C4-2B (cell line): ENCODE measurements around the gene B3GNT9.

Experiments used
- H3K27ac ChIP-seq: fragments of 450-650 bp; 2 replicates; pipeline ENCODE4 v1.5.1; 2017
- CTCF ChIP-seq: fragments of 450-650 bp; conservative IDR thresholded peaks from 2 replicates; pipeline ENCODE4 v1.5.1; 2017; ENCODE audit warnings: mild to moderate bottlenecking
- ZFX ChIP-seq: fragments of 450-650 bp; IDR thresholded peaks from 2 replicates; pipeline ENCODE4 v1.6.1; 2017

Gene B3GNT9

GRCh38 chr16:67147437-67148140 lies 3.2 kb downstream of the B3GNT9 start:
- TF ChIP-seq CTCF: no peak
- no peak for TF ChIP-seq ZFX
- H3K27ac ChIP-seq: no peak overlapping the region

- no peak overlapping the region for H3K27ac ChIP-seq
- TF ChIP-seq CTCF: no peak
- TF ChIP-seq ZFX: no peak
These were observed 4.1 kb downstream of the B3GNT9 start for GRCh38 chr16:67146523-67147357.

GRCh38 chr16:67145746-67146145 lies 5.1 kb downstream of the B3GNT9 start:
- H3K27ac ChIP-seq: no peak overlapping the region
- no peak for TF ChIP-seq ZFX
- no peak for TF ChIP-seq CTCF

- H3K27ac ChIP-seq: no peak overlapping the region
These were observed 5.9 kb downstream of the B3GNT9 start for GRCh38 chr16:67144943-67145342.

GRCh38 chr16:67142342-67142741 lies 8.5 kb downstream of the B3GNT9 start:
- TF ChIP-seq ZFX: no peak
- no peak for TF ChIP-seq CTCF
- H3K27ac ChIP-seq: no peak overlapping the region

More at GRCh38 chr16:67144943-67145342, 5.9 kb downstream of the B3GNT9 start:
- TF ChIP-seq ZFX (no peak), CTCF (no peak)

GRCh38 chr16:67141391-67141790 lies 9.4 kb downstream of the B3GNT9 start:
- TF ChIP-seq ZFX: no peak
- no peak for TF ChIP-seq CTCF
- no peak overlapping the region for H3K27ac ChIP-seq

GRCh38 chr16:67137605-67138004 lies 13.2 kb downstream of the B3GNT9 start:
- no peak overlapping the region for H3K27ac ChIP-seq
- TF ChIP-seq CTCF (no peak), ZFX (no peak)
